T-helper 17 cell (primary cell): ENCODE results near the gene SCEL. TPM values are rescaled to one million over a fixed set of nuclear protein-coding genes. Genes with fewer than 3 reads are reported as not detected.
"Not testable (repeated sequence)": the region's sequence is repeated elsewhere in the genome, so short reads cannot be mapped to it uniquely, and the experiment has no call there.

Experiments
- ATAC-seq: fragments of 150-1000 bp; cut with Tn5 transposase; 2 replicates; pipeline ENCODE4 v1.10.0; 2021; ENCODE audit warnings: mild to moderate bottlenecking, moderate library complexity
- DNase-seq, 3 donors: peaks; one replicate each; pipeline versions ENCODE4 v3.0.0 to v3.0.0-alpha.2; 2020 to 2021
- H3K9me3 ChIP-seq: one replicate; pipeline ENCODE4 v1.7.0; 2013; ENCODE audit warnings: low read length, mild to moderate bottlenecking; ENCODE audit not compliant: control insufficient read depth, poor library complexity, severe bottlenecking
- H3K27ac Mint-ChIP-seq: one replicate; pipeline ENCODE4 v1.8.0; 2022; ENCODE audit warnings: mild to moderate bottlenecking, moderate library complexity, mixed read lengths
- H3K27me3 Mint-ChIP-seq: one replicate; pipeline ENCODE4 v1.8.0; 2022; ENCODE audit warnings: mixed read lengths
- H3K36me3 Mint-ChIP-seq: one replicate; pipeline ENCODE4 v1.8.0; 2022; ENCODE audit warnings: low read depth, mixed read lengths
- H3K4me1 Mint-ChIP-seq: one replicate; pipeline ENCODE4 v1.8.0; 2022; ENCODE audit warnings: mild to moderate bottlenecking, mixed read lengths
- H3K4me3 Mint-ChIP-seq: one replicate; pipeline ENCODE4 v1.8.0; 2022; ENCODE audit warnings: mild to moderate bottlenecking, moderate library complexity, mixed read lengths
- total RNA-seq, 4 donors: library from RNA in 2 of 4; stranded (reverse) in 2 of 4; gene quantifications; one replicate each; pipeline ENCODE4 v1.2.3 and lab custom pipeline; 2022 to 2026

Gene SCEL
- total RNA-seq, 2 donors from 2014 or later = not detected

GRCh38 chr13:77662831-77663230, 127.3 kb downstream of the SCEL start:
- not testable (repeated sequence) for H3K4me1 Mint-ChIP-seq, H3K4me3 Mint-ChIP-seq, ATAC-seq

GRCh38 chr13:77674852-77675251, 139.3 kb downstream of the SCEL start:
- Mint-ChIP-seq H3K27me3 (peaks cover 43% of the 10 kb centered on the region), H3K36me3 (peaks cover 4% of the 10 kb centered on the region), H3K4me3 (no peak overlapping the region), H3K4me1 (no peaks in the 10 kb centered on the region), H3K27ac (no peak overlapping the region)
- no peak for ATAC-seq
- no peaks in the 10 kb centered on the region for H3K9me3 ChIP-seq
- no peak for DNase-seq

More at GRCh38 chr13:77662831-77663230, 127.3 kb downstream of the SCEL start:
- H3K36me3 Mint-ChIP-seq, H3K9me3 ChIP-seq, DNase-seq, H3K27ac Mint-ChIP-seq: not testable (repeated sequence)
- H3K27me3 Mint-ChIP-seq = peaks cover 15% of the 10 kb centered on the region

GRCh38 chr13:77678691-77679235, 143.3 kb downstream of the SCEL start:
- Mint-ChIP-seq H3K4me3 (no peak overlapping the region), H3K4me1 (no peaks in the 10 kb centered on the region), H3K27ac (no peak overlapping the region), H3K36me3 (peaks cover 2% of the 10 kb centered on the region), H3K27me3 (peaks cover 37% of the 10 kb centered on the region)
- no peaks in the 10 kb centered on the region for H3K9me3 ChIP-seq
- ATAC-seq = no peak
- no peak for DNase-seq

GRCh38 chr13:77687799-77688198, 152.3 kb downstream of the SCEL start:
- no peak overlapping the region for H3K4me3 Mint-ChIP-seq
- no peaks in the 10 kb centered on the region for H3K9me3 ChIP-seq
- DNase-seq (no peak), ATAC-seq (no peak)
- no peaks in the 10 kb centered on the region for H3K4me1 Mint-ChIP-seq
- H3K36me3 Mint-ChIP-seq = no peaks in the 10 kb centered on the region
- H3K27me3 Mint-ChIP-seq = no peaks in the 10 kb centered on the region
- H3K27ac Mint-ChIP-seq = no peak overlapping the region

GRCh38 chr13:77691871-77692270, 156.4 kb downstream of the SCEL start:
- no peaks in the 10 kb centered on the region for H3K9me3 ChIP-seq
- peak overlapping the region; percentile 9 for H3K27ac Mint-ChIP-seq
- no peak overlapping the region for H3K4me3 Mint-ChIP-seq
- H3K36me3 Mint-ChIP-seq = no peaks in the 10 kb centered on the region
- H3K27me3 Mint-ChIP-seq = no peaks in the 10 kb centered on the region
- peaks cover 19% of the 10 kb centered on the region for H3K4me1 Mint-ChIP-seq
- DNase-seq (no peak), ATAC-seq (no peak)

- ATAC-seq (no peak), DNase-seq (no peak)
- Mint-ChIP-seq H3K27me3 (no peaks in the 10 kb centered on the region), H3K4me3 (no peak overlapping the region), H3K4me1 (peaks cover 21% of the 10 kb centered on the region), H3K27ac (peak overlapping the region; percentile 9), H3K36me3 (no peaks in the 10 kb centered on the region)
- H3K9me3 ChIP-seq = no peaks in the 10 kb centered on the region
Observed at GRCh38 chr13:77692746-77693448, 157.4 kb downstream of the SCEL start.

- Mint-ChIP-seq H3K4me3 (no peak overlapping the region), H3K27me3 (no peaks in the 10 kb centered on the region), H3K27ac (peak overlapping the region; percentile 89), H3K36me3 (no peaks in the 10 kb centered on the region), H3K4me1 (peaks cover 21% of the 10 kb centered on the region)
- no peaks in the 10 kb centered on the region for H3K9me3 ChIP-seq
- ATAC-seq (no peak), DNase-seq (no peak)
Observed at GRCh38 chr13:77693449-77693940, 158.0 kb downstream of the SCEL start.

Other genes starting within 250 kb of the SCEL start
- gene MYCBP2, start 208.6 kb upstream of the SCEL start, total RNA-seq = 100 to 1,000 TPM; 146 to 160 TPM
- gene SLAIN1, start 162.0 kb downstream of the SCEL start, total RNA-seq = 10 to 100 TPM; 25.4 to 39.0 TPM